G401.6 (cell line): ENCODE results near the gene WDR33.

Experiments used
- FAIRE-seq: peaks from 2 replicates; lab custom pipeline; 2012; peaks lifted over from hg19 to GRCh38; lab: Jason Lieb, UNC

WDR33 gene

GRCh38 chr2:127715778-127716449 lies 95.1 kb downstream of the WDR33 start:
- no peak for FAIRE-seq

GRCh38 chr2:127713562-127713961 lies 97.4 kb downstream of the WDR33 start:
- FAIRE-seq, result no peak

GRCh38 chr2:127712999-127713398 lies 98.0 kb downstream of the WDR33 start:
- no peak for FAIRE-seq

GRCh38 chr2:127709336-127709735 lies 101.6 kb downstream of the WDR33 start:
- no peak for FAIRE-seq

- FAIRE-seq, result no peak
Observed at GRCh38 chr2:127707890-127708648, 102.9 kb downstream of the WDR33 start.

GRCh38 chr2:127706215-127706990 lies 104.6 kb downstream of the WDR33 start:
- no peak for FAIRE-seq

GRCh38 chr2:127705391-127706065 lies 105.4 kb downstream of the WDR33 start:
- FAIRE-seq, result no peak

GRCh38 chr2:127704641-127705390 lies 106.2 kb downstream of the WDR33 start:
- no peak for FAIRE-seq

GRCh38 chr2:127703282-127703681 lies 107.7 kb downstream of the WDR33 start:
- no peak for FAIRE-seq

- no peak for FAIRE-seq
Observed at GRCh38 chr2:127702395-127703009, 108.5 kb downstream of the WDR33 start.

- FAIRE-seq, result no peak
Observed at GRCh38 chr2:127701651-127702394, 109.1 kb downstream of the WDR33 start.

GRCh38 chr2:127701193-127701650 lies 109.7 kb downstream of the WDR33 start, which contains the start of gene SFT2D3:
SFT2D3 (plus strand) TSS chr2:127701497; CDS start chr2:127701529, 32 bp downstream.
- FAIRE-seq, result no peak

GRCh38 chr2:127700527-127701192 lies 110.3 kb downstream of the WDR33 start:
- no peak for FAIRE-seq

GRCh38 chr2:127698553-127699355 lies 112.2 kb downstream of the WDR33 start:
- FAIRE-seq, result no peak

- FAIRE-seq, result no peak
Observed at GRCh38 chr2:127697482-127698180, 113.3 kb downstream of the WDR33 start.

- FAIRE-seq, result no peak
Observed at GRCh38 chr2:127695491-127696472, 115.2 kb downstream of the WDR33 start.

GRCh38 chr2:127694986-127695385 lies 116.0 kb downstream of the WDR33 start:
- FAIRE-seq, result no peak
